HG03521 (cell line): ENCODE data around the gene FADS2.

Experiments used
- ATAC-seq: cut with Tn5 transposase; IDR thresholded peaks from one replicate; pipeline ENCODE4 v1.9.1; 2021; ENCODE audit warnings: mild to moderate bottlenecking, moderate library complexity; ENCODE audit not compliant: unreplicated experiment

Gene FADS2

DNA sequence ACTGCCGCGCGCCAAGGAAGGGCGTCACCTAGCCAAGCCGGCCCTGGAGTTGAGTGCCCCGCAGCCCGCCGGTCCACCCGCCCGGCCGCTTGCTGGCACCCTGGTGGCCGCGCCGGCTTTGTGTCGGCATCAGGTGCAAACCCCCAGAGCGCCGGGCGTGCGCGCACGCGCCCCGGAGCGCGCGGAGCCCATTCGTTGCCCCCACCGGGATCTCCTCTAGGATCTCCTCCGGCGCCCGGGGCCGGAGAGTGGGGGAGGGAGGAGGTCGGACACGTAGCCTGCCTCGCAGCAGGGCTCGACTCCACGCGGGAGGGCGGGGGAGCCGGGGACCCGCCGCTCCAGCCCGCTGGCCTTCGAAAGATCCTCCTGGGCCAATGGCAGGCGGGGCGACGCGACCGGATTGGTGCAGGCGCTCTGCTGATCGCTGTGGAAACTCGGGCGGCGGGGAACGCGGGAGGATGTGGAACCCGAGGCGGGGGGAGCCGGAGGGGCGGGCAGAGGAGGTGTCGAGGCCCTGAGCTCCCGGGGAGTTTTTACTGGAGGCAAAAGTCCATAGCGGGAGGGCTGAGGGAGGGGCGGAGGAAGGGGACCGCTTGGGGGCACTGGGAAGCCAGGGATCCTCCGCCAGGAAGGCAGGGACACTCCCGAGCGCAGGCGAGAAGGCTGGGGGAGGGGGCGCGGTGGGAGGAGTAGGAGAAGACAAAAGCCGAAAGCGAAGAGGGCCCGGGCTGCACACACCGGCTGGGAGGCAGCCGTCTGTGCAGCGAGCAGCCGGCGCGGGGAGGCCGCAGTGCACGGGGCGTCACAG is at the start of gene FADS2:
Gene FADS2, plus strand, starts transcription at position 730 of the 808 bp plus-strand sequence. CDS start 91 bp downstream, outside the sequence.
- ATAC-seq: peak; percentile 67

DNA sequence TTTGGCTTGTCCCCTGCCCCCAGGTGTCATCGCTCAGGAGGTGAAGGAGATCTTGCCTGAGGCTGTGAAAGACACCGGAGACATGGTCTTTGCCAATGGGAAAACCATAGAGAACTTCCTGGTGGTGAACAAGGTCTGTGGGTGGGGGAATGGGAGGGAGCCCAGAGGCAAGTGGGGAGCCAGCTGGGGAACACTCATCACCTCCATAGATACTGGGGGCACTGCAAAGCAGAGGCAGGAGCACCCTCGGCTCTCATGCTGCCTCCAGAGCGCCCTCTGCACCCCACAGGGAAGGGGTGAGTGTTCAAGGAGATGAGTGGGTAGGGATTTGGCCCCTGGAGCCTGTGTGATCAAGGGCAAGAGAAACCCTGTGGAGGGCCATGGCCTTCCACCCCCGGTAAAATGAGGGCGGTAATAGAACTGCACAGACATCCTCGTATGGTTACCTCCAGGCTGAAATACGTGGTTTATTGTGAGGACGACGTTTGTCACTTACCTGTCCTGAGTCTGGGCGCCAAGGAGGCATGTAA is 49.7 kb upstream of the FADS2 start:
- ATAC-seq: no peak

DNA sequence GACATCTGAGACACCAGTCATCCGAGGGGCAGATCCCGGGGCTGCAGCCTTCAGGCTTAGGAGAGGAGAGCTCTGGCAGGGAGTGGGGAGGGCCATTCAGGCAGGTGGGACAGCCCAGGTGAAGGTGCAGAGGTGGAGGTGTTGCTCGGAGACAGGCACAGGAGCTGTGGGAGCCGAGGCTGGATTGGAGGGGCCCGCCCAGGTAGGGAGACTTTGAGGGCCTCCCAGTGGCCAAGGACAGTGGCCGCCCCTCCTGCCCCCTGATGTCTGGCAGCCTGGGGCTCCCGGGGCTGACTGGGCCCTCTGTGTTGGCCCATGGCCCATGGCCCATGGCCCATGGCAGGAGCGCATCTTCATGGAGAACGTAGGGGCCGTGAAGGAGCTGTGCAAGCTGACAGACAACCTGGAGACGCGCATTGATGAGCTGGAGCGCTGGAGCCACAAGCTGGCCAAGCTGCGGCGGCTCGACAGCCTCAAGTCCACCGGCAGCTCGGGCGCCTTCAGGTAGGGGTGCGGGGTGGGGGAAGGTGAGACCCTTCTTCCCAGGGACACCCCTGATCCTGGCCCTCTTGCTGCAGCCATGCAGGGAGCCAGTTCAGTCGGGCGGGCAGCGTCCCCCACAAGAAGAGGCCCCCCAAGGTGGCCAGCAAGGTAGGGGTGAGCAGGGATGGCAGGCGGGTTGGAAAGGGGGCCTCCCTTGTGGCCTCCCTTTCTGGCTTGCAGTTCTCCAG is 49.0 kb upstream of the FADS2 start:
- ATAC-seq: no peak

DNA sequence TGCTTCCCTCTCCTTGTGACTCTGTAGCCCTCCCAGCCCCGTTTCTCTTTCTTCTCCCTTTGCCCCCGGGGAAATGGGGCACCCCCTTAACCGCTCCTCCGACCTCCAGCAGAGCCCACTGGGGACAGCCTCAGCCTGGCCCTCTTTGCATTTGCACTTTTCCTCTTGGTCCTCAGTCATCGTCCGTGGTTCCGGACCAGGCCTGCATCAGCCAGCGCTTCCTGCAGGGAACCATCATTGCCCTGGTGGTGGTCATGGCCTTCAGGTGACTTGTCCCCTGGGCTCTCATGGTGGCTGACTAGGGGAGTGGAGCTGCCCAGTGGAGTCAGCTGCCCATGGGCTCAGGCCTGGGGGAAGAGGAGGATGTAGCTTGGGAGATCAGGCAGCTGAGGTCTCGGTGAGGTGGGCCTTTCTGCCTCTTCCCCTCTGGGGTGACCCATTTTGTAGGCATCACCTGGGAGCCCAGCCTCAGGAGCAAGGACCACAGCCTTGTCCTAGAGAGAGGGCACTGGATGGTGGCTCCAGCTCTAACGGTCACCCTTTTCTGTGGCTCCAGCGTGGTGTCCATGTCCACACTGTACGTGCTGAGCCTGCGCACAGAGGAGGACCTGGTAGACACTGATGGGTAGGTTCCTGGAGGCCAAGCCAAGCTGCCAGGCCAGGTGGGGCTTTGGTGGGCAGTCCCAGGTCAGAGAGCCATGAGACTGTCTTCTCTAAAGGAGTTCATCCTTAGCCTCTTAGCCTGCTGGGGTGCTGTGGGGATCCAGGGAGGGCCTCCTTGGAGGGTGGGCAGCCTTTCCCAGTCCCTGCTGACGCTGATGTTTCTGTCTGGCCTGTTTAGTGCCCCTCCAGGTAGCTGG is 48.2 kb upstream of the FADS2 start:
- no peak for ATAC-seq

DNA sequence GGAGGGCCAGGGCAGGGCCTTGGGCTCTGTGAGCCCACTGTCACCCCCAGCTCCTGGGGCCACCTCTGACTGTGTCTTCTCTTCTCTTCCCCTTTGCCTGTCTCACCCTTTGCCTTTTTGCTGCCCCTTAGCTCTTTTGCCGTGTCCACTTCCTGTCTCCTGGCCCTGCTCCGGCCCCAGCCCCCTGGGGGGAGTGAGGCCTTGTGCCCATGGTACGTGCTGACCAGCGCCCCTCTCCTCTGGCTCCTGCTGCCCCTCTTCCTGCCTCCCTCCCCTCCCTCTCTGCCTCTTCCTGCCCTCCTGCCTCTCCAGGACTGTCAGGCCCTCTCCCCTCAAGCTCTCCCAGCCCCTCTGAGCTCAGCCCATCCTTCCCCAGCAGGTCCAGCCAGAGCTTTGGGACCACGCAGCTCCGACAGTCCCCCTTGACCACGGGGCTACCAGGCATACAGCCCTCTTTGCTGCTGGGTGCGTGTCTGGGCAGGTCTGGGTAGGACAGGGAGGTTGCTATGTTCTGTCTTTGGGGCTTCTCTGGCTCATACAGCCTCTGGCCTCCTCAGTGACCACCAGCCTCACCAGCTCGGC is 47.4 kb upstream of the FADS2 start:
- ATAC-seq: no peak

DNA sequence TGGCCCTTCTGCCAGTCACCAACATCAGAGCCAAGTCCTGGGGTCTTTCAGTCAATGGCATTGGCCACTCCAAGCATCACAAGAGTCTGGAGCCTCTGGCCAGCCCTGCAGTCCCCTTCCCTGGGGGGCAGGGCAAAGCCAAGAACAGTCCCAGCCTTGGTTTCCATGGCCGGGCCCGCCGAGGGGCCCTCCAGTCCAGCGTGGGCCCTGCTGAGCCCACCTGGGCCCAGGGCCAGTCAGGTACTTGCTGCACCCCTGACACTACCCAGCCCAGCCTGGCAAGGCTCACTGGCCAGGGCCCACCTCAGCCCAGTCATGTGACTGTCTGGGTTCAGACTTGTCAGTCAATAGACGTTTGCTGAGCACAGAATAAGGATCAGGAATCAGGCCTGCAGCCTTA is 46.5 kb upstream of the FADS2 start:
- ATAC-seq: no peak

DNA sequence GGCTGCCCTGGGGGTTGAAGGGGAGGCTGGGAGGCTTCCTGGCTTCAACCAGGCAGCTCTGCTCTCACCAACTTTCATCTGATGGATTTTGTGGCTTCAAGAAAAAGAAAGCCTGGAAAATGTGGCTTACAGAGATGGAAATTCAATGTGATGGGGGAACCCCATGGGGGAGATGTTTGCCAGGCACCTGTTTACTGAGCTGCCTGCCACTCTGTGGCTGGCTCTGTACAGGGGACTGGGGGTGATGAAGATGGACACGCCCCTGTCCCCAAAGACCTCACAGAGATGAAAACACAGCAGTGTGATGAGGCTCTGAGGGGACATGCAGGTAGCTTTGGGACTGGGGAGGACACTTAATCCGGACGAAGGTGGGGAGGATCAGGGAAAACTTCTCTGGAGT is 45.8 kb upstream of the FADS2 start:
- no peak for ATAC-seq

DNA sequence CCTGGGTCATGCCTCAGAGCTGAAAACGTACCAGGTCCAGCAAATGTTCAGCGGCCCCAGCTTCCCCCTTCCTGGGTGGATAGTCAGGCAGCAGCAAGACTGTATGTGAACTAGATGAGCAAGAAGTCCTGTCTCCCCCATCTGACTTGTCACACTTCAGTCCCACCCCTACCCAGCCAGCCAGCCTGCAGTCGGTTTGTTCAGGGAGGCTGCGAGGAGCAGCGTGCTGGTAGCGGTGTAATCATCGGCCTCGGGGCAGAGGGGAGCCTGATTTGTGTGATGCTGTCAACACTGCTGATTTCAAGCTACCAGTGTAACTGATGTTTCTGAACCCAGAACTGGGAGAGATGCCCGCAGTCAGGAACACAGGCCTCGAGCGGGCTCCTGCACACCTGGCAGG is 45.3 kb upstream of the FADS2 start:
- ATAC-seq: no peak

DNA sequence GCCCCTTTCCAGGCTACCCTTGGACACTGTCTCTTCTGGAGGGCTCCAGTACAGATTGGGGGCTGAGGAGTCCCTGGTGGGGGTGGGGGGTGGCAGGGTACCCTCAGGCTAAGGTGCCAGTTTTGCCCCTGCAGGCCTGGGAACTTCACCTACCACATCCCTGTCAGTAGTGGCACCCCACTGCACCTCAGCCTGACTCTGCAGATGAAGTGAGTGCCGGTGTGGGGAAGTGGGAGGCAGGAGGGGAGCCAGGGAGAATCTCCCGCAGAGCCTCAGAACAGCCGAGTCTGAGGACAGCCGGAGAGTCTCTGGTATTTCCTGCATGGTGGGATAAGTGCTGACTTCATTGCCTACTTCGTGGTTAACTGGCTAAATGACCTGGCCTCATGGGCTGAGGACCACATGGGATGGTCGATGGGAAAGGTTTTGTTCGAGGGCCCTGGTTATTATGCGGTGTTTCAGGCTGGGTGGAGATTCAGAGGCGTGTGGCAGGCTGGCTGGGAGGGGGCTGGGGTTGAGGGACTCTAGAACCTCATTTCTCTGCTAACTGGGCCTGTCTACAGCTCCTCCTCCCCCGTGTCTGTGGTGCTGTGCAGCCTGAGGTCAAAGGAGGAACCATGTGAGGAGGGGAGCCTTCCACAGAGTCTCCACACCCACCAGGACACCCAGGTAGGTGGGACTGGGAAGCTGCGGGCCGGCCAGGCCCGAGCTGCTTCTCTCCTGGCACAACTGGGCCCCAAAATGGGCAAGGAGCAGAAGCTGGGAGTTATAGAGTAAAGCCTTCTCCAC is 44.2 kb upstream of the FADS2 start:
- ATAC-seq: no peak

DNA sequence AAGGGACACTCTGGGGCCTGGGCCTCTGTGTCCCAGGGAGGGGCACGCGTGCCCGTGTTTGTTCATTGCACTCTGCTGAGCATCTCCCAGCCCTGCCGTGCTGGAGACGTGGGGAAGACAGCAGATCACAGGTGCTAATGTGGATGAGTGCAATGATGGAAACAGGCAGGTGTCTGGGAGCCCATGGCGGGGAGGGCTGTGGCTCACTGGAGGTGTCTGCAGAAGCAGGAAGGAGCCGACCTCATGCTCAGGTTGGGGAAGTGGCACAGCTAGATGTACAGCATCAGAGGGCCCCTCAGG is 43.6 kb upstream of the FADS2 start:
- ATAC-seq: no peak

DNA sequence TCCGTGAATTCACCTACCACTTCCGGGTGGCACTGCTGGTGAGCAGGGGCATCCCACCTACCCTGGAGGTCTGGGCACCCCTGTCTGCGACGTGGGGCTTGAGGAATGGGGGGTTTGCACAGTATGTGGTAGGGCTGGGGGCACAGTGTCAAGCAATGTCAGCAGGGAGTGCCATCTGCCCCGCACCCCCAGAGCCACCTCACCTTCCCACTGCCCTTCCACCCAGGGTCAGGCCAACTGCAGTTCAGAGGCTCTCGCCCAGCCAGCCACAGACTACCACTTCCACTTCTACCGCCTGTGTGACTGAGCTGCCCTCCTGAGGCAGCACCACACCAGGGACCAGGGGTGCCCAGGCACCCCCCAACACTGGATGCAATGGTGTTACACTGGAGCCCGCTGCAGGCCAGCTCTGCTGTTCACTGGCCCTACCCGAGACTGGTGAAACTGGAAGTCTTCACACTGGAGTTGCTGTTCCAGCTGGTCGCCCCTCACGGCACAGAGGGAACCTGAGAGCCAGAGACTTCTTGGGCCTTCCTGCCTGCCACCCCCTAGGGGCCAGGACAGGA is 42.2 kb upstream of the FADS2 start:
- no peak for ATAC-seq

DNA sequence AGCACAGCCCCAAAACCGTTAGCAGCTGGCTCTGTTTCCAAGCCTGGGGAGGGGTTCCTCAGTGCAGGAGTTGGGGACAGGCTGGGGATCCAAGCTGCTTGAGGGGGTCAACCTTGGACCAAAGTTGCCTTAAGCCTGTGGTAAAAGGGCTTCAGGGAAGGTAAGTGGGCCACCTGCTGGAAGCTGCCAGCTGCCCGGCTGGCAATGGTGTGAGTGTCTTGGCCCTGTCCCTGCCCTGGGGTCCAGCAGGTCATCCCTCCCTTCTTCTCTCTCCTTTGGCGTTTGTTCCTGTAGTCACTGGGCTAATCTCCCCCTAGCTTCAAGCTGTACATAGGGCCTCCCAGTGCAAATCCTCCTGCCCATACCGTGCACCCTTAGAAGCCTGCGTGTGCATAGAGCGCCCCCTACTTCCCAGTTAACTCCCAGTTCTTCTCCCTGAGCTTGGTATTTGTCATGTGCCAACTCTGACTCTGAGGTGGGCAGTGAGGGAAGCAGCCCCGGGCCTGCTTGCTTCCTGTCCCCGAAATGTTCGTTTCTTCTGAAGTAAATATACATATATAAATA is 40.1 kb upstream of the FADS2 start:
- no peak for ATAC-seq

DNA sequence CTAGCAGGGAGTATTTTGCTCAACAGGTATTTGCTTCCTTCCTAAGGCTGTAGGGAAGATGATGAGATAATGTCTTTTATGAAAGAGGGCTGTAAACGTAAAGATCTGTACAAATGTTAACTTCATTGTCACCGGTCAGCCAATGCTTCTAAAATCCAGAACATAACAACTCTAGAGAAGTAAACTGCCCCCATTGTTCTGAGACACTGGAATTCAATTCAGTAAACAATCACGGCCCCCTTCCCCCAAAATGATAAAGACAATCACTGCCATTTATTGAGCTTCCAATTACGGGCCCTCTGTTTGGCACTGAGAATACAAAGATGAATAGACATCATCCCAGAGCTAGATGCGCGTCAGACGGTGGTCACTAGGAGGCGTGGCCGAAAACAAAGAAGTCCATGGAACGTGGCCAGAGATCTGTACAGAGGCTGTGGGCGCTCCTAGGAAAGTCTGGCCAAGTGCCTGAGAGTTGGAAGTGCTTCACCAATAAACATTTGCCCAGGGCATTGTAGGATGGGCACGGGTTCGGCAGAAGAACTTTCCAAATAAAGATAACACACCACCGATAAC is 36.3 kb upstream of the FADS2 start:
- peak; percentile 14 for ATAC-seq

DNA sequence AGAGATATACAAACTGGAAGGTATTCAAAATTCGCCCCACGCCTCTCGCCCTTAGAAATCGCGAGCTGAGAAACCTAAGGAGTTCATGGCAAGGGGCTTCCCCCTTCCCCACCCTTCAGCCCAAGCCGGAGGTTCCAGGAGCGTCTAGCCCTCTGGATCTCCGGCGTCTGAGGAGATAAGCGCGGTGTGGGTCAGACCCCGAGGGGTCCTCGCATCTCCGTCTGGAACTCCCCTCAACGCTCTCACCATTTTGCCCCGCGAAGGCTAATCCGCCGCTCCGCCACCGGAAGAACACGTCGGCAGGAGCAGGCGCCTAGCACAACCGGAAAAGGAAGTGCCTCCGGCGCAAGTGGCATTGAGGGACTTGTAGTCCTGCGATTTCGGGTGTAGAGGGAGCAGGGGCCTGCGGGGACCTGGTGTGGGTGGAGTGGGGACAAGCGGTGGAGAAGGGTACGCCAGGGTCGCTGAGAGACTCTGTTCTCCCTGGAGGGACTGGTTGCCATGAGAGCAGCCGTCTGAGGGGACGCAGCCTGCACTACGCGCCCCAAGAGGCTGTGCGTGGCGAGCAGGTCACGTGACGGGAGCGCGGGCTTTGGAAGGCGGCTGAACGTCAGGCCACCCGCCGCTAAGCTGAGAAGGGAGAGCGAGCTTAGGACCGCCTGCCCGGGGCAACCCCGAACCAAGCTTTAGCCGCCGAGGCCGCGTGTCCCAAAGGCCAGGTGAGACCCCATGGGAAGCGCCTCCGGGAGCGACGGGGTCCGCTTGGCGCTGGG is 35.6 kb upstream of the FADS2 start, which contains the start of the genes FEN1 and TMEM258:
Gene FEN1, plus strand, starts transcription at position 602 of the 773 bp plus-strand sequence. CDS start 2,451 bp downstream, outside the sequence.
Gene TMEM258, minus strand, starts transcription at position 290 of the 773 bp plus-strand sequence. Its CDS starts 41 bp downstream, at position 249.
- ATAC-seq: peak; percentile 80

DNA sequence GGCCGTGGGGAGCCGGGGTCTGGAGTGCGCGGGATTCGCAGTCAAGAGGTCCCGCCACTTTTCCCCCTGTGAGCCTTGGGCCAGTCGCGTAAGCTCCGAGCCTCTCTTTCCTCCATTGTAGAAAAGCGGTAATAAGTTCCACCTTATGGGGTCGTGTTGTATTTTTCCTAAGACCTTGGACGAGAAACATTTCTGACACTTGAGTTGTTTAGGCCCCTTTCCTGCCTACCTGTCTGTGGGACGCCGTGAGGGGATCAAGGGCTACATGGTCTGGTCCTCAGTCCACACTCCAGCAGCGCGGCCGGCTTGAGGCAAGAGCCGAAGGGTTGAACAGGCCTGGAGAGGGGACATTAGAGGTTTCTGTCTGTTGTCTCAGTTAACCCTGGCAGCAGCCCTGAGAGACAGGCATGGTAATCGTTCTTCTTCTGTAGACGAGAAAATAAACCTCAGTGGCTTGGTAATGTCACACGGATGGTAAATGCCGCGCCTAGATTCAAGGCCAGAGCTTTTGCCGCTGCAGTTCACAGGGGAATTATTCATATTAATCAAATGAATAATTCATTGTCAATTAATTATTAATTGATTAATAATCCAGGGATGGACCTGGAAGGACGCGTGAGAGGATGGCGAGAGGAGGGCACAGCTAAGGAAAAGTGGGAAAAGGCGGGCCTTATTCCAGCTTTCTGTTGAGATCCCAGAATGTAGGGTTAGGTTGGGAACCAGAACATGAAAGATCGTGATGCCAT is 34.8 kb upstream of the FADS2 start:
- ATAC-seq: no peak

DNA sequence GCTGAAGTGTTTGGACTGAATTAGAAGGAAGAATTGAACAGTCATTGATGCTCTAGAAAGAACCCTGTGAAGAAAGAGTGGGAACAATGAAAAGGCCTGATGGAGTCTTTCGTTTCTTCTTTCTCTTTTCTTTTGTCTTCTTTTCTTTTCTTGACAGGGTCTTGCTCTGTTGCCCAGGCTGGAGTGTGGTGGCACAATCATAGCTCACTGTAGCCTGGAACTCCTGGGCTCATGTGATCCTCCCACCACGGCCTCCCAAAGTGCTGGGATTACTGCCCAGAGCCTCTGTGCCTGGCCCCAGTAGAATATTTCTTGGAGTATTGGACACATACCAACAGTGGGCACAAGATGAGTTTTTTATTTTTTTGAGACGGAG is 34.3 kb upstream of the FADS2 start:
- no peak for ATAC-seq

DNA sequence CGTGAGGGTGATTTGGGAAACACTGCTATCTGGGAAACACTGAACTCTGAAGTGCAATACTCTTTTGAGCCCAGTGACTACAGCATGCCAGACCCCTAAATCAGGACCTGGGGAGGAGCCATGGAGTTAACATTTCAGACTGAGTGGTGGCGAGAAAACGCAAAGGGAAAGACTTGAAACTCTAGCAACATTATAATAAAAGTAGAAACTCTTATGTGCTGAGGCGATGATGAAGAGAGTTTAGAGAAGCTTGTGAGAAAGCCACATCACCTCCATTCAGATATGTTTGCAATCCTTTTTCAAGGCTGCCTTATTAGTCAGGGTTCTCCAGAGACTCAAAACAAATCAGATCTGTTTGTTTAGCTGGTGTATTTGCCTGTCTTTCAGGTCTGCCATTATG is 33.5 kb upstream of the FADS2 start:
- ATAC-seq: no peak
